SK-N-MC (cell line): ENCODE data around the gene CNP.

Source experiments
- EZH2 ChIP-seq: fragments of 200-600 bp; sonication (generic); IDR thresholded peaks from one replicate; pipeline ENCODE4 v1.6.1; 2017; ENCODE audit warnings: antibody characterized with exemption
- POLR2AphosphoS5 ChIP-seq: IDR thresholded peaks from 2 replicates; pipeline ENCODE4 v1.6.1; 2012; ENCODE audit warnings: mild to moderate bottlenecking, low read depth, low read length, borderline replicate concordance

- no peak for TF ChIP-seq POLR2AphosphoS5
- TF ChIP-seq EZH2, result no peak
Observed at GRCh38 chr17:42009170-42009569, 42.6 kb downstream of the CNP start.
